Thoracic aorta (tissue), 2 donors: ENCODE results near the gene ADAMTS2. TPM values are rescaled to one million over a fixed set of nuclear protein-coding genes. Genes with fewer than 3 reads are reported as not detected.

Experiments
- ATAC-seq: fragments of 150-250 bp; one replicate; pipeline ENCODE4 v1.8.0; 2017; ENCODE audit warnings: low read depth; ENCODE audit not compliant: insufficient number of reproducible peaks, low FRiP score
- DNase-seq: peaks from one replicate; pipeline ENCODE4 v3.0.0-alpha.2; 2020; ENCODE audit warnings: low spot score
- H3K27ac ChIP-seq, 2 donors: fragments of 200-600 bp; sonication (generic); 1 replicate in 1 of 2; 2 replicates in 1 of 2; pipeline ENCODE4 v1.5.1; 2016; ENCODE audit warnings: mild to moderate bottlenecking in 2 of 2, moderate library complexity in 2 of 2
- H3K27me3 ChIP-seq: fragments of 200-600 bp; sonication (generic); replicated peaks from 2 replicates; pipeline ENCODE4 v1.6.0; 2016; ENCODE audit warnings: mild to moderate bottlenecking; ENCODE audit not compliant: insufficient read depth
- H3K36me3 ChIP-seq: fragments of 200-600 bp; sonication (generic); one replicate; pipeline ENCODE4 v1.5.1; 2016
- H3K4me1 ChIP-seq, 2 donors: fragments of 200-600 bp; sonication (generic); 1 replicate in 1 of 2; 2 replicates in 1 of 2; pipeline versions ENCODE4 v1.5.1 to v1.6.0; 2016; ENCODE audit warnings: low read depth in 2 of 2, mild to moderate bottlenecking in 1 of 2; ENCODE audit not compliant: control insufficient read depth in 1 of 2
- H3K4me3 ChIP-seq: fragments of 200-600 bp; sonication (generic); 2 replicates; pipeline ENCODE4 v1.5.1; 2016; ENCODE audit warnings: mild to moderate bottlenecking
- H3K9me3 ChIP-seq: fragments of 200-600 bp; sonication (generic); 2 replicates; pipeline ENCODE4 v1.5.1; 2016
- CTCF ChIP-seq: fragments of 200-600 bp; sonication (generic); IDR thresholded peaks from one replicate; pipeline ENCODE4 v1.5.1; 2019; ENCODE audit warnings: antibody characterized with exemption
- total RNA-seq, 2 donors: library from RNA; depleted of rRNA; stranded (reverse); fragments of >200 nt; gene quantifications; one replicate each; pipeline versions ENCODE4 v1.1.0 to v1.2.3, GENCODE V29; 2016

The ADAMTS2 gene
- total RNA-seq, 2 donors from 2014 or later = 34.4 to 60.7 TPM

- ATAC-seq (no peak), DNase-seq (no peak)
- no peak overlapping the region for H3K27ac ChIP-seq
- no peak for TF ChIP-seq CTCF
- no peak overlapping the region for H3K4me3 ChIP-seq
- no peaks in the 10 kb centered on the region for H3K4me1 ChIP-seq
- H3K9me3 ChIP-seq = no peaks in the 10 kb centered on the region
- H3K36me3 ChIP-seq = no peaks in the 10 kb centered on the region
- H3K27me3 ChIP-seq = no peaks in the 10 kb centered on the region
Observed at GRCh38 chr5:179225387-179225786, 119.9 kb downstream of the ADAMTS2 start.

- DNase-seq (no peak), ATAC-seq (no peak)
- no peaks in the 10 kb centered on the region for H3K27me3 ChIP-seq
- H3K4me1 ChIP-seq = no peaks in the 10 kb centered on the region
- H3K4me3 ChIP-seq = no peak overlapping the region
- TF ChIP-seq CTCF = no peak
- H3K9me3 ChIP-seq = no peaks in the 10 kb centered on the region
- no peak overlapping the region for H3K27ac ChIP-seq
- H3K36me3 ChIP-seq = no peaks in the 10 kb centered on the region
Observed at GRCh38 chr5:179224741-179225140, 120.5 kb downstream of the ADAMTS2 start.

GRCh38 chr5:179223961-179224360 is 121.3 kb downstream of the ADAMTS2 start:
- no peak overlapping the region for H3K27ac ChIP-seq
- no peak for ATAC-seq
- H3K36me3 ChIP-seq = no peaks in the 10 kb centered on the region
- no peak overlapping the region for H3K4me3 ChIP-seq
- H3K4me1 ChIP-seq = no peaks in the 10 kb centered on the region
- no peaks in the 10 kb centered on the region for H3K27me3 ChIP-seq
- H3K9me3 ChIP-seq = no peaks in the 10 kb centered on the region
- DNase-seq = no peak
- no peak for TF ChIP-seq CTCF

- Histone ChIP-seq H3K27ac (no peak overlapping the region), H3K4me3 (no peak overlapping the region), H3K36me3 (no peaks in the 10 kb centered on the region), H3K27me3 (no peaks in the 10 kb centered on the region), H3K4me1 (no peaks in the 10 kb centered on the region), H3K9me3 (no peaks in the 10 kb centered on the region)
- ATAC-seq (no peak), DNase-seq (no peak)
- no peak for TF ChIP-seq CTCF
Observed at GRCh38 chr5:179223528-179223927, 121.7 kb downstream of the ADAMTS2 start.

- Histone ChIP-seq H3K27me3 (no peaks in the 10 kb centered on the region), H3K36me3 (no peaks in the 10 kb centered on the region), H3K4me3 (no peak overlapping the region), H3K4me1 (no peaks in the 10 kb centered on the region), H3K27ac (no peak overlapping the region), H3K9me3 (no peaks in the 10 kb centered on the region)
- no peak for DNase-seq
- TF ChIP-seq CTCF = no peak
- ATAC-seq = no peak
Observed at GRCh38 chr5:179222246-179223017, 122.8 kb downstream of the ADAMTS2 start.
